ENCODE measurements around the gene DSE. TPM values are rescaled to one million over a fixed set of nuclear protein-coding genes. Genes with fewer than 3 reads are reported as not detected.
A peak's percentile ranks its signal among the peaks of the same experiment; 100 is the strongest.

The DSE gene
- total RNA-seq, 2 experiments from 2014 or later = 5.6 TPM

GRCh38 chr6:116451916-116452315 is 81.2 kb downstream of the DSE start:
- Mint-ChIP-seq H3K27me3 (peaks cover 20% of the 10 kb centered on the region), H3K4me3 (no peak overlapping the region), H3K36me3 (ENCODE audit: low read depth) (no peaks in the 10 kb centered on the region), H3K9me3 (ENCODE audit: low read depth) (no peaks in the 10 kb centered on the region), H3K27ac (no peak overlapping the region), H3K4me1 (peaks cover 10% of the 10 kb centered on the region)
- POLR2A ChIA-PET = no interaction called here
- ATAC-seq = no peak
- CTCF ChIA-PET = no interaction called here
- intact Hi-C loops (cut with DNase I, micrococcal nuclease) = no loop called here
- DNase-seq = no peak

- Mint-ChIP-seq H3K36me3 (ENCODE audit: low read depth) (no peaks in the 10 kb centered on the region), H3K4me3 (no peak overlapping the region), H3K27ac (no peak overlapping the region), H3K9me3 (ENCODE audit: low read depth) (no peaks in the 10 kb centered on the region), H3K4me1 (peaks cover 9% of the 10 kb centered on the region), H3K27me3 (peaks cover 20% of the 10 kb centered on the region)
- DNase-seq (no peak), ATAC-seq (no peak)
- POLR2A ChIA-PET = no interaction called here
- intact Hi-C loops (cut with DNase I, micrococcal nuclease) = no loop called here
- CTCF ChIA-PET = no interaction called here
Observed at GRCh38 chr6:116452531-116452930, 81.8 kb downstream of the DSE start.

GRCh38 chr6:116456106-116456505 is 85.4 kb downstream of the DSE start:
- POLR2A ChIA-PET = no interaction called here
- peaks cover 6% of the 10 kb centered on the region for H3K4me1 Mint-ChIP-seq
- intact Hi-C loops (cut with DNase I, micrococcal nuclease) = no loop called here

GRCh38 chr6:116456927-116457326 is 86.2 kb downstream of the DSE start:
- H3K27me3 Mint-ChIP-seq = peaks cover 22% of the 10 kb centered on the region
- no peak overlapping the region for H3K4me3 Mint-ChIP-seq
- no peak overlapping the region for H3K27ac Mint-ChIP-seq
- ChIA-PET POLR2A (no interaction called here), CTCF (no interaction called here)
- peaks cover 10% of the 10 kb centered on the region for H3K4me1 Mint-ChIP-seq
- no peak for ATAC-seq
- intact Hi-C loops (cut with DNase I, micrococcal nuclease) = loop anchor here in 1 of 2 experiments (1.0 kb wide), 1 partner anchor 38 kb away; no protein-coding TSS in a partner anchor
- no peak for DNase-seq
- H3K36me3 Mint-ChIP-seq (ENCODE audit: low read depth) = no peaks in the 10 kb centered on the region
- H3K9me3 Mint-ChIP-seq (ENCODE audit: low read depth) = no peaks in the 10 kb centered on the region

More at GRCh38 chr6:116456106-116456505, 85.4 kb downstream of the DSE start:
- Mint-ChIP-seq H3K36me3 (ENCODE audit: low read depth) (no peaks in the 10 kb centered on the region), H3K4me3 (no peak overlapping the region), H3K9me3 (ENCODE audit: low read depth) (no peaks in the 10 kb centered on the region), H3K27me3 (peaks cover 21% of the 10 kb centered on the region), H3K27ac (no peak overlapping the region)
- DNase-seq = no peak
- ATAC-seq = no peak
- CTCF ChIA-PET = no interaction called here

- Mint-ChIP-seq H3K36me3 (ENCODE audit: low read depth) (no peaks in the 10 kb centered on the region), H3K4me3 (no peak overlapping the region), H3K9me3 (ENCODE audit: low read depth) (no peaks in the 10 kb centered on the region), H3K27ac (no peak overlapping the region), H3K4me1 (peaks cover 18% of the 10 kb centered on the region), H3K27me3 (peaks cover 25% of the 10 kb centered on the region)
- intact Hi-C loops (cut with DNase I, micrococcal nuclease) = no loop called here
- CTCF ChIA-PET = interaction anchor here (1.0 kb wide), 1 partner anchor 14 kb away, joined by 3 read pairs; no protein-coding TSS in a partner anchor
- POLR2A ChIA-PET = no interaction called here
- DNase-seq (no peak), ATAC-seq (no peak)
Observed at GRCh38 chr6:116458264-116458663, 87.5 kb downstream of the DSE start.

GRCh38 chr6:116459927-116460326 is 89.2 kb downstream of the DSE start:
- Mint-ChIP-seq H3K4me1 (peaks cover 27% of the 10 kb centered on the region), H3K27me3 (peaks cover 33% of the 10 kb centered on the region), H3K36me3 (ENCODE audit: low read depth) (no peaks in the 10 kb centered on the region), H3K4me3 (no peak overlapping the region), H3K9me3 (ENCODE audit: low read depth) (no peaks in the 10 kb centered on the region), H3K27ac (no peak overlapping the region)
- no peak for ATAC-seq
- intact Hi-C loops (cut with DNase I, micrococcal nuclease) = loop anchor here (5.0 kb wide), 3 partner anchors 178 to 358 kb away; partner anchors contain the start of genes NT5DC1 (in 1 of the 2) and TSPYL1 (in 1 of the 2)
- ChIA-PET CTCF (no interaction called here), POLR2A (no interaction called here)
- no peak for DNase-seq

- H3K9me3 Mint-ChIP-seq (ENCODE audit: low read depth) = no peaks in the 10 kb centered on the region
- POLR2A ChIA-PET = no interaction called here
- peak within 1 kb of the TSS; percentile 79 for H3K27ac Mint-ChIP-seq
- peaks cover 31% of the 10 kb centered on the region for H3K27me3 Mint-ChIP-seq
- DNase-seq (no peak), ATAC-seq (no peak)
- peak within 1 kb of the TSS; percentile 57 for H3K4me3 Mint-ChIP-seq
- CTCF ChIA-PET = interaction anchor here (0.6 to 1.2 kb wide), 2 partner anchors 24 to 123 kb away, joined by 3 read pairs; no protein-coding TSS in a partner anchor
- peaks cover 34% of the 10 kb centered on the region for H3K4me1 Mint-ChIP-seq
- intact Hi-C loops (cut with DNase I, micrococcal nuclease) = loop anchor here (5.0 kb wide), 3 partner anchors 179 to 359 kb away; partner anchors contain the start of genes NT5DC1 (in 1 of the 2) and TSPYL1 (in 1 of the 2)
- H3K36me3 Mint-ChIP-seq (ENCODE audit: low read depth) = no peaks in the 10 kb centered on the region
Observed at GRCh38 chr6:116461331-116461931, 90.7 kb downstream of the DSE start, which contains the start of gene CALHM6. Gene CALHM6 (plus strand): TSS chr6:116461375. CDS start chr6:116461930, 555 bp downstream.

GRCh38 chr6:116461932-116462885 is 91.5 kb downstream of the DSE start:
- H3K9me3 Mint-ChIP-seq (ENCODE audit: low read depth) = no peaks in the 10 kb centered on the region
- H3K4me1 Mint-ChIP-seq = peaks cover 34% of the 10 kb centered on the region
- ChIA-PET POLR2A (no interaction called here), CTCF (interaction anchor here (1.2 kb wide), 2 partner anchors 18 to 25 kb away, joined by 3 read pairs; no protein-coding TSS in a partner anchor)
- DNase-seq = peak; percentile 80
- peaks cover 31% of the 10 kb centered on the region for H3K27me3 Mint-ChIP-seq
- H3K27ac Mint-ChIP-seq = peak overlapping the region; percentile 79
- intact Hi-C loops (cut with DNase I, micrococcal nuclease) = loop anchor here (1.0 to 5.0 kb wide), 4 partner anchors 109 to 360 kb away; partner anchors contain the start of genes NT5DC1 (in 1 of the 2), RWDD1 (in 1 of the 2) and TSPYL1 (in 1 of the 2)
- peak overlapping the region; percentile 57 for H3K4me3 Mint-ChIP-seq
- peak; percentile 90 for ATAC-seq
- no peaks in the 10 kb centered on the region for H3K36me3 Mint-ChIP-seq (ENCODE audit: low read depth)

- ChIA-PET POLR2A (no interaction called here), CTCF (interaction anchor here (0.9 to 1.3 kb wide), 3 partner anchors 20 to 245 kb away, joined by 3 to 6 read pairs (median 6); no protein-coding TSS in a partner anchor)
- Mint-ChIP-seq H3K36me3 (ENCODE audit: low read depth) (no peaks in the 10 kb centered on the region), H3K27me3 (peaks cover 31% of the 10 kb centered on the region), H3K9me3 (ENCODE audit: low read depth) (no peaks in the 10 kb centered on the region), H3K4me1 (peaks cover 34% of the 10 kb centered on the region), H3K4me3 (no peak overlapping the region), H3K27ac (no peak overlapping the region)
- no peak for DNase-seq
- intact Hi-C loops (cut with DNase I, micrococcal nuclease) = loop anchor here (5.0 kb wide), 3 partner anchors 181 to 361 kb away; partner anchors contain the start of genes NT5DC1 (in 1 of the 2) and TSPYL1 (in 1 of the 2)
- no peak for ATAC-seq
Observed at GRCh38 chr6:116463301-116463700, 92.6 kb downstream of the DSE start.

- H3K36me3 Mint-ChIP-seq (ENCODE audit: low read depth) = no peaks in the 10 kb centered on the region
- H3K27me3 Mint-ChIP-seq = peaks cover 23% of the 10 kb centered on the region
- no peaks in the 10 kb centered on the region for H3K9me3 Mint-ChIP-seq (ENCODE audit: low read depth)
- ChIA-PET POLR2A (no interaction called here), CTCF (interaction anchor here (0.5 kb wide), 1 partner anchor 293 kb away, joined by 3 read pairs; no protein-coding TSS in a partner anchor)
- no peak for ATAC-seq
- DNase-seq = peak; percentile 34
- intact Hi-C loops (cut with DNase I, micrococcal nuclease) = no loop called here
- H3K4me1 Mint-ChIP-seq = peaks cover 34% of the 10 kb centered on the region
- no peak overlapping the region for H3K27ac Mint-ChIP-seq
- H3K4me3 Mint-ChIP-seq = no peak overlapping the region
Observed at GRCh38 chr6:116465246-116465645, 94.5 kb downstream of the DSE start.

- Mint-ChIP-seq H3K36me3 (ENCODE audit: low read depth) (no peaks in the 10 kb centered on the region), H3K4me1 (peaks cover 23% of the 10 kb centered on the region), H3K4me3 (no peak overlapping the region), H3K27me3 (peaks cover 12% of the 10 kb centered on the region), H3K9me3 (ENCODE audit: low read depth) (no peaks in the 10 kb centered on the region), H3K27ac (no peak overlapping the region)
- DNase-seq (no peak), ATAC-seq (no peak)
- ChIA-PET POLR2A (no interaction called here), CTCF (no interaction called here)
- intact Hi-C loops (cut with DNase I, micrococcal nuclease) = no loop called here
Observed at GRCh38 chr6:116467096-116467495, 96.3 kb downstream of the DSE start.
